ENCODE measurements around the gene EEPD1.
"Not testable (repeated sequence)": the region's sequence is repeated elsewhere in the genome, so short reads cannot be mapped to it uniquely, and the experiment has no call there.

Gene EEPD1

DNA sequence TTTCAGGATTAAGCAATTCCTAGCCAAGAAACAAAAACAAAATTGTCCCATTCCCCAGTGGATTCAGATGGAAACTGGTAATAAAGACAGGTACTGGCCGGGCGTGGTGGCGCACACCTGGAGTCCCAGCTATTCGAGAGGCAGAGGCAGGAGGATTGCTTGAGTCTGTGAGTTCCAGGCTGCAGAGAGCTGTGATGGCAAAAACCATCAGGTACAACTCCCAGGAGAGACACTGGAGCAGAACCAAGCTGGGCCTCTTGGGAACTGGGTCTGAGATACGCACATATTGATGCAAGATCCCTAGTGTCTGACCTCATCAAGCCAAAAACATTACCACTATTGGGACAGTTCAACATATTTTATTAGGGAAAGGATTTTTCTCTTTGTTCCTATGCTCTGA lies 152.6 kb downstream of the EEPD1 start:
- no peak for DNase-seq

- no peak for DNase-seq
Measured at GRCh38 chr7:36306222-36306621, 153.2 kb downstream of the EEPD1 start.

DNA sequence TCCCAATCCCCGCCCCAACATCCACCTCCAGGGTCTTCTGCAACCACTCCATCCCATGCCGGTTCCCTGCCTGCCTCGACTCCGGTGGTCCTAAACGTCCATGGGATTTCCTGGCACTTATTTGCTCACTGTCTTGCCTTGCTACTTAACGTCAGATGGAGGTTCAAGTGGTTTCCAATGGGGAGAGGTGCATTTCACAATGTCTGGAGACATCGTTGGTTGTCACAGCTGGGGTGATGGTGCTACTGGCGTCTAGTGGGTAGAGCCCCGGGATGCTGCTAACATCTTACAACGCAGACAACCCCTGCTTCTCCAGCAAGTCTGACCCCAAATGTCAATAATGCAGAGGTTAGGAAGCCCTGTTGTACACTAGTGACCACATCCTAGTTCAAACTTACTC lies 153.7 kb downstream of the EEPD1 start:
- no peak for DNase-seq

DNA sequence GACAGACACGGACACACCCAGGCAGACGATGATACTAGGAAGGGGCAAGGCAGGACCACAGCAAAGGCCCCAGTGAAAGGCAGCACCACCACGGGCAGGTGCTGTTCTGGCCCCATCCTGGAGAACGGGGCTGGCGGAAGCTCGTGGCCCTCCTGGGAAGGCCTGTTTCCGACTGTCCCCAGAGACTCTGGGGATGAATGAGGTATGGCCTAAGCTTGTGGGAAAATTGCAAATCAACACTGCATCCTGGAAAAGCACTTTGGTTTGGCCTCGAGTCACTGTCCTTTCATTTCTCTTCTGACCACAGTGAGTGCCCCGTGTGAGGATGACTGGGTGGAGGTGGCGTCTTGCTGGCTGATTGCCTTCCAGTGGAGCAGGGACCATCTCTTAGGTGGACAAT lies 155.0 kb downstream of the EEPD1 start:
- no peak for DNase-seq

GRCh38 chr7:36309301-36309700 lies 156.2 kb downstream of the EEPD1 start:
- no peak for DNase-seq

- DNase-seq = no peak
Measured at GRCh38 chr7:36309716-36310115, 156.7 kb downstream of the EEPD1 start.

DNA sequence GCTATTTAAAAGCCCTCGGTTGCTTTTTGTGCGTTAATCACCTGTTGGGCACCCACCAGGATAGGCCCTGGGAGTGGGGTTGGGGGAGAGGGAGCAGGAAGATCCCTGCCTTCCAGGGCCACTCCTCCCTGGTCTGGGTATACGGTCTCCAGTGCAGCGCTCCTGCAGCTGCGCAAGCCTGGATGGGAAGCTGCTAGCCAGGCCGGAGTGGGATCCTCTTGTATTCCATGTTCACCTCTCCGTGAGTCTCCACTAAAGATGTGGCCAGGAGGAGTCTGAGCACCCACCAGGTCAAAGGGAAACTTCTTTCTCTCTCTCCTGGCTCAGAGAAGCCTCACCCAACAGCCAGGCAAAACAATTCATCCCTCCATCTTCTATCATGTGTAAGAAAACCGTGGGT lies 157.8 kb downstream of the EEPD1 start:
- no peak for DNase-seq

- no peak for DNase-seq
Measured at GRCh38 chr7:36311539-36311938, 158.5 kb downstream of the EEPD1 start.

GRCh38 chr7:36312064-36312914 lies 159.2 kb downstream of the EEPD1 start:
- no peak for DNase-seq

GRCh38 chr7:36312915-36313334 lies 159.9 kb downstream of the EEPD1 start:
- no peak for DNase-seq

DNA sequence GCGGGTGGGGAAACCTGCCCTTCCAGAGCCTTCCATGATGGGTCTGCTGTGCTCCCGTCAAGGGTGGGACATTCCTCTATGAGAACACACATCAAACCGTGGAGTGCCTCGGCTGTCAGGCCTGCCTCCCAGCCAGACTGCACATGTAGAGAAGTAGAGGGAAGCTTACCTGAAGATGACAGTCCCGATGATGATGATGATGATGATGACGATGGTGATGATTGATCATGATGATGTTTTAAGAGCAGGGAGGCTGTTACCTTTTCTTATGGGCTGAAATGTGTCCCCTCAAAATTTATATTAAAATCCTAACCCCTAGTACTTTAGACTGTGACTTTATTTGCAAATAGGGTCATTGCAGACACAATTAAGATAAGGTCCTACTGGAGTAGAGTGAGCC lies 160.6 kb downstream of the EEPD1 start:
- no peak for DNase-seq

DNA sequence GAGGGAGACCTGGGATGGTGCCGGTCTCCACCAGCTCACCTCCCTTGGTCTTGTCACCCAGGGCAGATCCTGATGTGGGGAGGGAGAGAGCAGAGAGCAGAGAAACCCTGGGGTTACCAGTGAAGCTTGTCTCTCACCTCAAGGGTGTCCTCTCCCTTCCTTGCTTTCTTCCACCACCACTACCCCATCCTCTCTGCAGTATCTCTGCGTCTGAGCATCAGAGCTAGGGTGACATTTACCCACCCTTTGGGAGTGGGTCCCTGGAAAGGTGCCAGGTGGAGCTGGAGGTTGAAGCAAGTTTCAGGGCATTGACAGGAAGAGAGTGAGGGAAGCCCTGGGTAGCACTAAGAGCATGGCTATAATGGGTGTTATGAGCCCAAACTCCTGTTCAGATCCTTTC lies 161.4 kb downstream of the EEPD1 start:
- no peak for DNase-seq

DNA sequence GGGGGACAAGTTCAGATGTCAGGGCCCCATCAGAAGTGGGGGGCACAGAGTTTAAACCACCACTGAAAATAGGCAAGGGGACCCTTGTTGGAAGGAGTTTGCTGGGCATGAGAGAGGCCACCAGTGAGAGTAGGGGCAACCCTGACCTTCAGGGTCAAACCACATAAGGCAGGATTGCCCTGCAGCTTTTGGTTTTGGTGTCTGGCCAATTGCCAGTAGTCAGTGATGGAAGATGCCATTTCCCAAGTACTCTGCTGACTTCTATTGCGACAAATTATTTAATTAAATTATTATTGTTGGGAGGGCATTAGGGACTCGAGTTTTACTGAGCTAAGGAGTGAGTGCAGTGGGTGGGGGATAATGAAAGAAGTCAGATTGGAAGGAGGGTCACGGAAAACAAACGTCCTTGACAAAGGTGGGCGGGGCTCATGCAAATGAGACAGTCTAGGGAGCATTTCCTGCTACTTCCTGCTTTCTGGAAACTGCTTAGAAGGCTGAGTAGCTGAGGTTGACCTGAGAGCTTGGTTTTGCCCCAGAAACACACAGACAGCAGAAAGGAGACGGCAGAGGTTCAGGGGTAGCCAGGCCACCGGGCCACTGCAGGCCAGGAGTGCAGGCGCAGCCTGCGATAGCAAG lies 162.4 kb downstream of the EEPD1 start:
- DNase-seq = no peak

- DNase-seq = no peak
Measured at GRCh38 chr7:36316319-36316718, 163.3 kb downstream of the EEPD1 start.

GRCh38 chr7:36317276-36317675 lies 164.2 kb downstream of the EEPD1 start:
- no peak for DNase-seq

DNA sequence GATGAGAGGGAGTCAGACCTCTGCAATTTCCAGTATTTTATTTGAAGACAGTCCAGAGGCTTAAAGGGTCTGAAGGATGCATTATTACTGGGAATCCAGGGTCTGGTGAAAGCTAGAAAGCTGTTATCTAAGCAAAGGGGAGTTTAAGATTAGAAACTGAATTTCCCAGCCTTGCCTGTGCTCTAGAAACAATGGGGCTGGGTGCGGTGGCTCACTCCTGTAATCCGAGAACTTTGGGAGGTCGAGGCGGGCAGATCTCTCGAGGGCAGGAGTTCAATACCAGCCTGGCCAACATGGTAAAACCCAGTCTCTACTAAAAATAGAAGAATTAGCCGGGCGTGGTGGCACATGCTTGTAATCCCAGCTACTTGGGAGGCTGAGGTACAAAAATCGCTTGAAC lies 165.1 kb downstream of the EEPD1 start:
- no peak for DNase-seq

- DNase-seq = not testable (repeated sequence)
Measured at GRCh38 chr7:36321284-36321683, 168.2 kb downstream of the EEPD1 start.

DNA sequence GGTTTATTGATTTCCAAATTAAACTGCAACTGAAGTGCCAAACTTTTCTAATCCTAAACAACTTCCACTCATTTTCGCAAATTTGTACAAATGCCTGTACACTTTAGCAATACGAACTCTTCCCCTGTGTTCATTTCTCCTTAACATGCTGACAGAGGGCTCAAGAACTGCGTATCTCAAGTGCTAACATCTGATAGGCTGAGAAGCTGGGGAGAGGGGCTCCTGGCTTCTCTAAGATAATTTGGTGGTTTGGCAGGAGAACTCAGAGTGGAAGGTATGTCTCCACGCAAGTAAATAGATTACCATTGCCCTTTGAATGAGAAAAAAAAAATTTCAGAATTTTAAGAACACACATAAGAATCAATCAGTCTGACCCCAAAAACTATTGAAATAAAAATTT lies 183.3 kb downstream of the EEPD1 start:
- no peak for DNase-seq

GRCh38 chr7:36338256-36338655 lies 185.2 kb downstream of the EEPD1 start:
- DNase-seq = no peak

DNA sequence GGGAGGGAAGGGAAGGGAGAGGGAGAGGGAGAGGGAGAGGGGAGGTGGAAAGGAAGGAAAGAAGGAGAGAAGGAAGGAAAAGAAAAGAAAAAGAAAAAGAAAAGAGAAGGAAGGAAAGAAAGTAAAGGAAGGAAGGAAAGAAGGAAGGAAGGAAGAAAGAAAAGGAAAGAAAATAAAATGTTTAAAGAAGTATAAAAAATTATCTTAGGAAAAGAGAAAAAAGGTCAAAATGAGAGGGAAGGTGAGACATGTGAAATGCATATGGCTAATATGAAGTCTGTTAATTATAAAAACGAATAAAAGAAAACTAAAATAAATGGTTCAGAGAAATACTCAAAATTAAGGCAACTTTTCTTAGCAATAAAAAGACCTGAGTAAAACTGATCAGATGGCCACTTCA lies 190.5 kb downstream of the EEPD1 start:
- DNase-seq = no peak

GRCh38 chr7:36344622-36345021 lies 191.6 kb downstream of the EEPD1 start:
- no peak for DNase-seq

GRCh38 chr7:36346260-36346831 lies 193.3 kb downstream of the EEPD1 start:
- DNase-seq = no peak

DNA sequence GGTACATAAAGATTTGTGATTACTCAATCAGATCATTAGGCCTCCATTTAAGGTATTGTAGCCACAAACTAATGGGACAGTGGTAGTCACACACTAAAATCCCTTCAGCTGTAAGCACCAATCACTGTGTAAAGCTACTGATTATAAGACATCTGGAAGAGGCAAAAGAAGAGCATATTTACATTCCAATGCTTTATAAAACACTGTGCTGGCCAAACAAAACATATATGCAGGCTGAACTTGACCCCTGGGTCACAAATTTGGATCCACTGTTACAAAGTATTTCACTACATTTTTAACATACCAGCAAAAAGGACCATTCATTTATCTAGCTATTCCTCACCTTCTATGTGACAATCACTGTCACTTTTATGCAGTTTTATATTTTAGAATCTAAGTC lies 195.2 kb downstream of the EEPD1 start:
- no peak for DNase-seq

- DNase-seq = no peak
Measured at GRCh38 chr7:36348771-36349170, 195.7 kb downstream of the EEPD1 start.
